Measurements from ENCODE around the gene KIF1B.

KIF1B gene

GRCh38 chr1:10339815-10340214 lies 129.4 kb downstream of the KIF1B start:
- DNase-seq = peak; percentile 43

GRCh38 chr1:10340930-10341590 lies 130.7 kb downstream of the KIF1B start:
- DNase-seq = no peak

- no peak for DNase-seq
Measured at GRCh38 chr1:10347109-10347508, 136.7 kb downstream of the KIF1B start.

- no peak for DNase-seq
Measured at GRCh38 chr1:10353282-10353681, 142.9 kb downstream of the KIF1B start.

GRCh38 chr1:10353693-10354092 lies 143.3 kb downstream of the KIF1B start:
- no peak for DNase-seq

- no peak for DNase-seq
Measured at GRCh38 chr1:10360045-10360444, 149.7 kb downstream of the KIF1B start.

- DNase-seq = no peak
Measured at GRCh38 chr1:10361515-10361914, 151.1 kb downstream of the KIF1B start.

- no peak for DNase-seq
Measured at GRCh38 chr1:10368194-10368593, 157.8 kb downstream of the KIF1B start.

GRCh38 chr1:10374442-10374860 lies 164.1 kb downstream of the KIF1B start:
- no peak for DNase-seq

- DNase-seq = peak; percentile 64
Measured at GRCh38 chr1:10377365-10378029, 167.1 kb downstream of the KIF1B start.

- DNase-seq = peak; percentile 64
Measured at GRCh38 chr1:10378081-10378841, 167.9 kb downstream of the KIF1B start.

- no peak for DNase-seq
Measured at GRCh38 chr1:10379101-10379620, 168.8 kb downstream of the KIF1B start.

- DNase-seq = no peak
Measured at GRCh38 chr1:10379676-10380075, 169.3 kb downstream of the KIF1B start.

- DNase-seq = peak; percentile 74
Measured at GRCh38 chr1:10380594-10381275, 170.4 kb downstream of the KIF1B start.

GRCh38 chr1:10383630-10384029 lies 173.3 kb downstream of the KIF1B start:
- no peak for DNase-seq

- DNase-seq = no peak
Measured at GRCh38 chr1:10384219-10384618, 173.8 kb downstream of the KIF1B start.

- DNase-seq = no peak
Measured at GRCh38 chr1:10386761-10387676, 176.6 kb downstream of the KIF1B start.

GRCh38 chr1:10387677-10388386 lies 177.5 kb downstream of the KIF1B start:
- peak; percentile 85 for DNase-seq

- DNase-seq = no peak
Measured at GRCh38 chr1:10388387-10388715, 178.0 kb downstream of the KIF1B start.

- DNase-seq = no peak
Measured at GRCh38 chr1:10389271-10389973, 179.1 kb downstream of the KIF1B start.

- no peak for DNase-seq
Measured at GRCh38 chr1:10396870-10397269, 186.5 kb downstream of the KIF1B start.
